Measurements from ENCODE around the gene RPL29. TPM values are rescaled to one million over a fixed set of nuclear protein-coding genes. Genes with fewer than 3 reads are reported as not detected.
A peak's percentile ranks its signal among the peaks of the same experiment; 100 is the strongest.

RPL29 gene
- polyA plus RNA-seq, 3 donors, result 1,559 to 1,800 (median 1,682) TPM

GRCh38 chr3:51958603-51959521, 36.8 kb downstream of the RPL29 start:
- DNase-seq (ENCODE audit: extremely low read depth in 1 of 11, low read depth in 9 of 11, low spot score in 4 of 11), result no peak

- DNase-seq (ENCODE audit: extremely low read depth in 1 of 11, low read depth in 9 of 11, low spot score in 4 of 11), result no peak
Observed at GRCh38 chr3:51957520-51958205, 38.0 kb downstream of the RPL29 start.

- peak in 3 of 11 donors; percentile 38 to 57 (median 53) for DNase-seq (ENCODE audit: extremely low read depth in 1 of 11, low read depth in 9 of 11, low spot score in 4 of 11)
Observed at GRCh38 chr3:51955893-51956770, 39.6 kb downstream of the RPL29 start.

GRCh38 chr3:51955175-51955892, 40.4 kb downstream of the RPL29 start, which contains the start of gene GPR62:
Gene GPR62 (plus strand): TSS chr3:51955381. CDS start chr3:51955653, 272 bp downstream.
- DNase-seq (ENCODE audit: extremely low read depth in 1 of 11, low read depth in 9 of 11, low spot score in 4 of 11), result no peak

GRCh38 chr3:51954713-51955112, 41.0 kb downstream of the RPL29 start:
- DNase-seq (ENCODE audit: extremely low read depth in 1 of 11, low read depth in 9 of 11, low spot score in 4 of 11), result no peak

- DNase-seq (ENCODE audit: extremely low read depth in 1 of 11, low read depth in 9 of 11, low spot score in 4 of 11), result no peak
Observed at GRCh38 chr3:51954105-51954504, 41.6 kb downstream of the RPL29 start.

- DNase-seq (ENCODE audit: extremely low read depth in 1 of 11, low read depth in 9 of 11, low spot score in 4 of 11), result no peak
Observed at GRCh38 chr3:51953445-51953844, 42.2 kb downstream of the RPL29 start.

GRCh38 chr3:51950899-51951298, 44.8 kb downstream of the RPL29 start:
- no peak for DNase-seq (ENCODE audit: extremely low read depth in 1 of 11, low read depth in 9 of 11, low spot score in 4 of 11)

- DNase-seq (ENCODE audit: extremely low read depth in 1 of 11, low read depth in 9 of 11, low spot score in 4 of 11), result no peak
Observed at GRCh38 chr3:51949121-51949520, 46.6 kb downstream of the RPL29 start.

- no peak for DNase-seq (ENCODE audit: extremely low read depth in 1 of 11, low read depth in 9 of 11, low spot score in 4 of 11)
Observed at GRCh38 chr3:51948016-51948580, 47.6 kb downstream of the RPL29 start.

GRCh38 chr3:51947215-51947900, 48.3 kb downstream of the RPL29 start:
- no peak for DNase-seq (ENCODE audit: extremely low read depth in 1 of 11, low read depth in 9 of 11, low spot score in 4 of 11)

- no peak for DNase-seq (ENCODE audit: extremely low read depth in 1 of 11, low read depth in 9 of 11, low spot score in 4 of 11)
Observed at GRCh38 chr3:51946796-51947195, 48.9 kb downstream of the RPL29 start.

- no peak for DNase-seq (ENCODE audit: extremely low read depth in 1 of 11, low read depth in 9 of 11, low spot score in 4 of 11)
Observed at GRCh38 chr3:51945926-51946705, 49.6 kb downstream of the RPL29 start.

GRCh38 chr3:51945031-51945840, 50.5 kb downstream of the RPL29 start:
- DNase-seq (ENCODE audit: extremely low read depth in 1 of 11, low read depth in 9 of 11, low spot score in 4 of 11), result no peak

- DNase-seq (ENCODE audit: extremely low read depth in 1 of 11, low read depth in 9 of 11, low spot score in 4 of 11), result no peak
Observed at GRCh38 chr3:51944451-51945021, 51.2 kb downstream of the RPL29 start.

Measured in renal cortex interstitium (tissue), 11 donors.